GM19328 (cell line): ENCODE data around the gene HSPA9.
"Not testable (repeated sequence)": the region's sequence is repeated elsewhere in the genome, so short reads cannot be mapped to it uniquely, and the experiment has no call there.

ENCODE experiments used
- ATAC-seq: cut with Tn5 transposase; IDR thresholded peaks from one replicate; pipeline ENCODE4 v1.9.1; 2021; ENCODE audit warnings: mild to moderate bottlenecking, moderate library complexity; ENCODE audit not compliant: unreplicated experiment

Gene HSPA9

DNA sequence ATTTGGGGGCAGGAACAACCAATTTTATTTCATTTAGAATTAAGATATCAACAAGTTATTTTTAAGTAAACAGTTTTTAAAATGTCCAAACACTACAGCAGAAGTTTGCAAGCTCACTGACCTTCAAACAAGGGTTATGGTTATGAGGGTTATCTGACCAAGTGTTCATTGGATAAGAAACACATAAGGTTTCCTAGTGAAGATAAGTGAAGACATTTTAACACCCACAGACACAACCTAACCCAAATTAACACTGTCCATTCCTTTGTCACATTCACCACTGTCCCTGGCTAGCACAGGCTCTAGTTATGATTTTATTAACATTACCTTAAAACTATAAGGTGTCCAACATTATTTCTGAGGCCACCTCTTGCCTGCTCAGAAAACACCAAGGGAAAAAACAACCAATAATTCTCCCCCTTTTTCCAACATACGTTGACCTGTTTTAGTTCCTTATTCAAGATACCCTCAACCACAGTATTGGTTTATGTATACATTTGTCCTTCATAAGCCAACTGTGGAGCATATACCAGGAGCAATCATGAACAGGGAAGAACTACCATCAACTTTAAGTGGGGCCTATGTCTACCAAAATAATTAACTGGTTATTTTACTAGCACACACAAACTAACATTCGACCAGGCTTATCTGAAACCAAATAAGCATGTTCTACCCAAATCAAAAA lies 36.1 kb downstream of the HSPA9 start:
- no peak for ATAC-seq

DNA sequence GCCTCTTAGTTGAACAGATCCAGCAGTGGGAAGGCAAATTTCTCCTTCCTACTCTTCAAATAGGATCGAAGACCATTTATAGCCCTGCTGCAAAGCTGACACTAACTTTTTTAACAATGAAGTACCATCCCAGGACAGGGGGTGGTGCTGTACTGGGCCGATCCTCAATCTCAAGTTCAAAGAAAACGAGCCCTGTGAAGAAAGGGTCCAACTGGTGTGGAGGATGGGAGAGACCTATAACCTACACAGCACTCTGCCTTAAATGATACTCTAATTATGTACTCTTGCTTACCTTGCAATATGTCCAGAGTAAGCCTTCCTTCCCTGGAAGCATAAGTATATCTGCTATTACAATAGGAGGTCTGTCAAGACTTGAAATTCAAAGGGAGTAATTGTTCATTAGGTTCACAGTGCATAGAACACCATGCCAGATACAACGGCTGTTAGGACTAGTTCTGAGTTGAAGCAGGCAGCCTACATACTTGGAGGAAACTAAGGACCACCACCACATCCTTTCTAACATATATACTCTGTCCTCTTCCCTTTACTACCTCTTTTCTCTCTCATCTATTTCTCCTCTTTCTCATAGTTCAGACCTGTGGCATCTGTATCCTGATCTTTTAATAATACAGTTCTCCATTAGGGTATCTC lies 38.4 kb downstream of the HSPA9 start:
- ATAC-seq, result no peak

DNA sequence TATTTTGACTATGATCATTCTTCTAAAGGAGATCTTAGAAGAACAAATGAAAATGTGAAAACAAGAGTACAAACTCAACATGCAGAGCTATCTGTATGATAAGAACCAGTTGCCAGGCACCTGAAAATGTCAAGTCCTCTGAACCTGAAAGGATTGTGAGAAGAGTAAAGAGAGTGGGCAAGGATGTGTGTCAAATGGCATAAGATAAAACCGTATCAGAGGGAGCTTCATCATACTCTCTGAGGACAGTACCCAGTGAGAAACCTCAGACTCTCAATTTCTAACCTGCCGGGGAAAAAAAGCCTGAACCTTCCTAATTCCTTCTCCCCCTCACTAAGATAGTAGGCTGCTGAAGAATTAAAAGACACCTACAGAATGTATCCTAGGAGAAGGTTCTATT lies 39.0 kb downstream of the HSPA9 start:
- no peak for ATAC-seq

DNA sequence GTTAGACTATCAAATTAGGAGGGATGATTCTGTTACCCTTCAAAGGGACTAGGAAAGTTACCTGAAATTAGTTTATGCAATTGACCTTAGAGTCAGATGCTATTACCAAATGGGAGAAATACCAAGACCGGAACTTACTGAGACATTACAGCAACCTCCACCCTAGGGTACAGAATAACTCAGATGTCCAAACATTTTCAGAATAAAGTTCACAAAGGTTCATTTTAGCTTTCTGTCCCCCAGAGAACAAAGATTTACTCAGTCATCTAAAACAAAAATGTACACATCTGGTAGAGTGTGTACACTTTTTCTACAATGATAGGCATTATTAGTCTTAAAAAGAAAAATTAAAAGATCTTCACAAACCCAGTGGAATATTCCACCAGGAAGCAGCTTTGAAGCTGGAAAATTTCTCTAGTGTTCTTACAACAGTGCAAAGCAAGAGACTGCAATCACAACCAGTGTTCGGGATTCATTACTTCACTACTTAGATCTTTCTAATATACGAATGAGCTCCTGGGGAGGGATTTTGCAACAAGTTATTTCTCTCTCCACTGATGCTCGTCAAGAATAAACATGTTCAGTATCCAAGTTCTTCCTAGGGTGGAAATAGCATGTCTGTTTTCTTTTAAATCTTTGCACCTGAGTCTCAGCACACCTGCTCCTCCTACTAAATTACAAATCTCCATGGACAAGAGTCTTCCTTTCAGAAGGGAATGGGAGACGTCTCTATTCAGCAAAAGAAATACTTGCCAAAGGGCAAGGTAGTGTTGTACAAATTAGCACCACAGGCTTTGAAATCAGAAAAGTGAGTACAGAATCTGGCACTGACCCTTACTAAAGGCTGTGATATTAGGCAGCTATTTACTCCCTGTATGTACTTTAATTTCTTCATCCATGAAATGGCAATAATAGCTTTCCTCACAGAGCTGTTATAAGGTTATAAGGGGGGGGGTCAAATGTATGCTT lies 40.9 kb downstream of the HSPA9 start:
- ATAC-seq, result no peak

DNA sequence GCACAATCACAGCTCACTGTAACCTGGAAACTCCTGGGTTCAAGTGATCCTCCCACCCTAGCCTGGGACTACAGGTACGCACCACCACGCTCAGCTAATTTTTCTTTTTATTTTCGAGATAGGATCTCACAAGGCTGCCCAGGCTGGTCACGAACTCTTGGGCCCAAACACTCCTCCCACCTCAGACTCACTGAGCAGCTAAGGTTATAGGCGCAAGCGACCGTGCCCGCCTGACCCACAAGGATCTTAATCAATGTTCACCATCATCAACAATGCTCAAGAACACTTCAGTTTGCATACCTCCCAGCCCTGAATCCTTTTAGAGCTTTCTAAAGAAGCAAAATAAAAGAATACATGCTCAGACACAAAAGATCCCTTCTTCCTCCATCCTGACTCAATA lies 45.4 kb downstream of the HSPA9 start:
- ATAC-seq, result no peak

DNA sequence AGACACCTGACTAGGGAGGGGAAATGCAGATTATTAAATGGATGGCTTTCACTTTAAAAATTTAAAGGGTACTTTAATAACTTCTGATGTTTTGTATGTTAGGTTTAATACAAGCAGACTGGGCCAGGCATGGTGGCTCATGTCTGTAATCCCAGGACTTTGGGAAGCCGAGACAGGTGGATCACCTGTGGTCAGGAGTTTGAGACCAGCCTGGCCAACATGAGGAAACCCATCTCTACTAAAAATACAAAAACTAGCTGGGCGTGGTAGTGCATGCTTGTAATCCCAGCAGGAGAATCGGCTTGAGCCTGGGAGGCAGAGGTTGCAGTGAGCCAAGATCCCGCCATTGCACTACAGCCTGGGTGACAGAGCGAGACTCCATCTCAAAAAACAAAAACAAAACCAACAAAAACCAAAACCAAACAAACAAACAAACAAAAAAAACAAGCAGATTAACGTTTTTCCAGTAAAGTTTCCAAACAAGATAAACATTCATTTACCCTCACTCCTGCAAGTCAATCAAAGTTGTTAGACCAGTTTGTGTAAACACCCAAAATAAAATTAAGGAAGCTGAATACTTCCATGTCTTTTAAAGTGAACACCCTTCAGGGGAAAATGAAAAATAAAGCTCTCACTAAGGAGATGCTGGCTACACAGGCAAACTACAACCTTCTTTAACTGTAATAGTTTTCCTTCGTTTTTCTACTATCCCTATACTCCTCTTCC lies 46.3 kb downstream of the HSPA9 start:
- ATAC-seq, result no peak

DNA sequence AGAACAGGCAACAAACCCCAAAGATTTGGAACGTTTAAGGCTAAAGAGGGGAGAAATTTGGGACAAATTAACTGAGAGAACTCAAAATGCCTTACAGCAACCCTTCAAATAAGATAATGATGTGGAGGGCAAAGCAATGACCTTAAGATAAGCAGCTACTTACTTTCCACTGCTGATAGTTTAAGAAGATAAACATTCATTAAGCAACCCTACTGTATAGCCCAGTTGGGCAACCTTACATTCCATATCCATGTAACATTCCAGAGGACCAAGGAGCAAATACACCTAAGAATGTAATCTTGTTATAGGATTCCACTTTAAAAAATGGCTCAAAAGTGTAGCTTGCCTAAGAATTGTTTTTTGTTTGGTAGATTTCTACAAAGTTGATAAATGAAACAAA lies 47.0 kb downstream of the HSPA9 start:
- ATAC-seq, result no peak

DNA sequence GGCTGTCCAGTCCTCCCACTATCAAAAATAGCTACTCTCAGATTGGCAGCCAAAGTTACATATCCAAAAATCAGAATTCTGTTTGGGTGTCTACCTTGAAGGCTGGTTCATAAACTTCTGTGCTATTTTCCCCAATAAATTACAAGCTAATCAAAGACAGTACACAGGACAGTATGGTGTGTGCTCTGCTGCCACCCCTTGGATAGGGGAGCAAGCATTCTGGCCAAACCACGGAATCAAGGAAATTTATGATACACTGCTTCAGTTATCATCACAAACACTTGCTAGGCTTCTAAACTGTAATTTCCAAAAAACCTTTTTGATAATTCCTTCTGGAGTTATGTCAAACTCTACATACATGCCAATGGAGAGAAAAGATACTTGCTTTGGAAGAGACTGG lies 48.0 kb downstream of the HSPA9 start:
- no peak for ATAC-seq

DNA sequence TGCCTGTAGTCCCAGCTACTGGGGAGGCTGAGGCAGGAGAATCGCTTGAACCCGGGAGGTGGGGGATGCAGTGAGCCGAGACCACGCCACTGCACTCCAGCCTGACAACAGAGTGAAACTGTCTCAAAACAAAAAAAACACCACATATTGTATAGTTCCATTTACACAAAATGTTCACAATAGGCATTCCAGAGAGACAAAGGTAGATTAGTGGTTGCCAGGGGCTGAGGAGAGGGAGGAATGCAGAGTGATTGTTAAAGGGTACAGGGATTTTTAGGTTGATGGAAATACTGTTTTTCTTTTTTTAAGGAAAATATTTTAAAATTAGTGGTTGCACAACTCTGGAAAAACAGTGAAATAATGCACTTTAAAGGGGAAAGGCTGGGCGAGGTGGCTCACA lies 51.8 kb downstream of the HSPA9 start:
- no peak for ATAC-seq

DNA sequence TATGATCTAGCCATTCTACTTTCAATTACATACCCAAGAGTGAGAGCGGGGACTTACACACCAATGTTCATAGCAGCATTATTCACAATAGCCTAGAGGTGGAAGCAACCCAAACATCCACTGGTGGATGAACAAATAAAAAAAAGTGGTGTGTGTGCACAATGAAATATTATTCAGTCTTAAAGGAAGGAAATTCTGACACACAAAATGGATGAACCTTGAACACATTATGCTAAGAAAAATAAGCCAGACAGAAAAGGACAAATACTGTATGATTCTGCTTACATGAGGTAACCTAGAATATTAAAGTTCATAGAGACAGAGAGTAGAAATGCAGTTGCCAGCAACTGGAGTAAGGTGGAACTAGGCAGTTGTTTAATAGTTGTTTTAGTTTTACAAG lies 54.2 kb downstream of the HSPA9 start:
- no peak for ATAC-seq

DNA sequence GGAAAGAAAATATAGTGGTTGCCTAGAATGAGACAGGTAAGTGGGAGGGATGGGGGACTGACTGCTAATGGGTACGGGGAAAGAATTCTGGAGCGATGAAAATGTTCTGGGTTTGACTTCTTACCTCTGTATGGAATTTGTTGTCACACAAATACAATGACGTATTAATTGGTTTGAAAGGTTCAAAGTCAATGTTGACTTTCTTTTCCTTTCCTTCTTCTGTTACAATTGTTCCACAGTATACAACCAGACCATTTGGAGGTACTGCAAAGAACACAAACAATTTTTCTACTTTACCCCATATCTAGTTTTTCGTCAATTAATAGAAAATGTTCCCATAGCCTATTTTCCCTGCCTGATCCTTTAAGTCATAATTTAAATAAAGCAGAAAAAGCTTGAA lies 57.8 kb downstream of the HSPA9 start:
- no peak for ATAC-seq

DNA sequence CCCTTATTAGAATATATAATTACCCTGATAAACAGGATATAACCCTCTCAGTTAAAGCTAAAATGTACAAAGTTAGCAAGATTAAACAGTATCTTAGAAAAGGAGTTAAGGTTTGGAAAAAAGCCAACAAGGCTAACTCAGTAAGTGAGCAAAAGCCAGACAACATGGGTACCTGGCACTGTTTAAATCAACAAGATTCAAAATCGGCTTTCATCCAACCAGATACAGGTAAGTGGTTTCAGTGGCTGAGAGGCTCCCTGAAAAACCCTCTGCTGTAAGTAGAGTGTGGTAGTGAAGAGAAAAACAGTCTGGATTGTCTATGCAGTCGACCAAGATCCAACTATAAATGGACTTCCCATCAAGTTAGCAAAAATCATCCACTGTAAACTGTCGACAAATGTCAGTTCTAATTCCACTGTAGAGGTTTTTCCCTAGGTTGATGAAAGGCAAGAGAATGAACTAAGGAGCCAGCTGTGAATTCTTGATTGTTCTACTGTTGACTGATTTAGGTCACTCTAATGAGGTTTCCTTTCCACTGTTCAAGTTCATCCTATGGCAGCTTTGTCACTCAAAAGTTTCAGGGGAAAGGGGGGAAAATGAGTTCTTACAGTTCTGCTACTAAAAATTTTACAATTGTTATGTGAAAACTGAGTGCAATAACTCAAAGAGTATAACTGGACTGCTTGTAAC lies 59.5 kb downstream of the HSPA9 start:
- no peak for ATAC-seq

DNA sequence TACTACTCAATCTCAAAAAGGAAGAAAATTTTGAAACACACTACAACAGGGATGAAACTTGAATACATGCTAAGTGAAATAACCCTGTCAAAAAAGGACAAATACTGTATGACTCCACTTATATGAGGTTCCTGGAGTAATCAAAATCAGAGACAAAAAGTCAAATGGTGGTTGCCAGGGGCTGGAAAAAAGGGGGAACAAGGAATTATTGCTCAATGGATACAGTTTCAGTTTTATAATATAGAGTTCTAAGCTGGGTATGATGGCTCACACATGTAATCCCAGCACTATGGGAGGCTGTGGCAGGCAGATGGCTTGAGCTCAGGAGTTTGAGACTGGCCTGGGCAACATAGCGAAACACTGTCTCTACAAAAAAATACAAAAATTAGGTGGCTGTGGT lies 61.2 kb downstream of the HSPA9 start:
- no peak for ATAC-seq

DNA sequence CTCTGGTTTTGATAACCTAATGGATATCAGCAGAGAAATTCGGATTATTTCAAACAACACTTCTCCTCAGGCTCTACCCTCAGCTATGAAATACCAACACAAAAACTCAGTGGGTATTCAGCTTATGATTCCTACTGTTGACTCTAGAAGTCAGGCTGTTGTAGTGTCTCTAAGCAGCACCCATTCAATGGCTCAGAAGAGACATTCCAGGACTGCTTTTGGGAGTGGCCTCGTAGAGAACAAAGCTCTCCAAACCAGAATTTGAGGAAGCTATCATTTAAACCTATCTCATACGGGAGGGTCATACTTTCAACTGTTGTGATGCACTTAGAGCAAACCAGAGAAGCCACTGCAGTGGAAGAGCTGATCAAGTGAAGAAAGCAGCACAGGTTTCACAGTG lies 66.2 kb downstream of the HSPA9 start:
- ATAC-seq, result no peak

DNA sequence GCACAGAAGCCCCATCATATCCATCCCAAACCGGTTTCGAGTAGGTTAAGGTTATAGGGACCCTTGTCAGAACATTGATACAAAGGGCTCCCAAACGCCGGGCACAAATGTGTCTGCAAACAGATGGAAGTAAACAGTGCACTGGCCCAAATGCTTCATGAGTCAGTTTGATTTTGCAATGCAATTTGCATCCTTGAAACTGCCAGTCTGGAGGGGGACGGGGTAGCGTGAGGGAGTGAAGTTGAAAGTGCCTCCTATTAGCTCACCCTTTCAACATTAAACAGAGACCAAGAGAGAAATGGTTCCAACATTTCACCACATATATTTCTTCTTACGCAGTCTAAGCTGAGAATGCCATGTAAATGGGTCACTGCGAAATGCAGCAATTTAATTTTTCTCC lies 67.7 kb downstream of the HSPA9 start:
- not testable (repeated sequence) for ATAC-seq

DNA sequence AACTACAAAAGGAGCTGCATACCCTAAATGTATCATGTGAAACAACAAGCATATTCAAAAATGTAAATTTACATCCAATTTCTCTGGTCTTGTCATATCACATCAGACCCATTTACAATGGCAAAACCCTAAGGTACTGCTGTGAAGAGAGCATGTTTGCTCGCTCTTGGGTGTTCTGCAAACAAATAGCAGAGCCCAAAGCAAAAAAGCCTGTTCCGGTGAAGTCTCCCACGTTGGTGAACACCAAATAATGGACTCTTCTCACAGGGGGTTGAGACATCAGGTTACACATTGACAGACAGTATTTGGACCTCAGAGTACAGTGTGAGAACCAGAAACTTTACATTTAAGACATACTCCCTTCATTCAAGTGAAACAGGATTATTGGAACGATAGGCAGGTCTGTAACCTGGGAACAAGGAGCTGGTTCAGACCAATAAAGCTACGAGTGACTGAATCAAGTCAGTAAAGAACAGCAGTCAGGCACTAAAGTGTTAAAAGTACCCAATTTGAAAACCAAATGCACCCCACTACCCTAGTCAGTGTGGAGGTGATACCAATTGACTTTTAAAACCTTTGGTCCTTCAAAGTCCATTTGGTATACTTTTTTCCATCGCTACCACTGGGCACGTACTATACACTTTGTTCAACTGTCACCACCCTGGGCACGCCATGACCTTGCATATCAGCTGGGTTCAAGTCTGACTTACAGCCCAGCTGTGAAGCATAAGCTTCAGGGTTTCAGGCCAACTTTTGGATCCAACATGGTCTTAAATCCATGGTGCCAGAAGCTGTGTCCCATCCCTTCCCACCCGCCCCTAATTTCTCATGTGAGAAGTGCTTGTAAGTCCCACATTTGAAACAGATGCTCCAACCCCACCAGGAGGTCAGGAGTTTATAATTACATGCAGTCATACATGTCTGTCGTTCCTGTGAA lies 68.6 kb downstream of the HSPA9 start:
- no peak for ATAC-seq

DNA sequence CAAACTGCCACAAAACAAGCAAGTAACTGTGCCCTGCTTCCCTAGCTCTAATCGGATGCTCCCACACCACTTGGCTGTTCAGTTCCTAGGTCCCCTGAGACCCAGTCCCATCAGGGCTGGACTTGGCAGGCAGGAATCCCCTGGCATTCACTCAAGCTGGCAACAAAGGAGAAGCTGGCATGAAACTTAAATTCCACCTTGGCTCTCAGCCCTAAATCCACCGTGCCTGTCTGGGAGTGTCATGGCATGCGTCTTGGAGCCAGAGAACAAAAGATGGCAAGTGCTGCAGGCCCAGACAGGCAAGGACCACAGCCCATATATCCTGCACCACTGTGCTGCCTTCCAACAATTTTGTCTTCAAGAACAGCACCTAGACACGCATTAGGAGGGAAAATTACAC lies 70.4 kb downstream of the HSPA9 start:
- ATAC-seq, result no peak
